SK-N-SH treated with all-trans-retinoic acid at 6 μM for 48 hours (cell line): Measurements from ENCODE around the gene TBL1X.

Experiments
- ARNTL ChIP-seq: fragments of 450-650 bp; formaldehyde crosslinking; IDR thresholded peaks from 2 replicates; pipeline ENCODE4 v1.5.0; 2020; ENCODE audit warnings: low read depth, mild to moderate bottlenecking, moderate library complexity, borderline replicate concordance
- PPARA ChIP-seq: fragments of 250-450 bp; sonication (Bioruptor Pico); IDR thresholded peaks from 2 replicates; pipeline ENCODE4 v1.5.0; 2020; ENCODE audit warnings: mild to moderate bottlenecking, borderline replicate concordance
- RARB ChIP-seq: fragments of 250-450 bp; sonication (Bioruptor Pico); IDR thresholded peaks from 2 replicates; pipeline ENCODE4 v1.8.0; 2021; ENCODE audit warnings: mild to moderate bottlenecking, moderate library complexity
- TOX ChIP-seq: fragments of 250-450 bp; sonication (Bioruptor Pico); IDR thresholded peaks from 2 replicates; pipeline ENCODE4 v1.8.0; 2021; ENCODE audit warnings: mild to moderate bottlenecking, moderate library complexity, borderline replicate concordance
- ZFP30 ChIP-seq: fragments of 450-650 bp; formaldehyde crosslinking; IDR thresholded peaks from 2 replicates; pipeline ENCODE4 v1.5.0; 2022; ENCODE audit warnings: mild to moderate bottlenecking, moderate library complexity
- ZNF565 ChIP-seq: fragments of 450-650 bp; formaldehyde crosslinking; conservative IDR thresholded peaks from 2 replicates; pipeline ENCODE4 v1.5.0; 2020; ENCODE audit warnings: low read depth, mild to moderate bottlenecking, moderate library complexity
- TF ChIP-seq, protein P1 (sequence below): fragments of 250-450 bp; sonication (Bioruptor Pico); IDR thresholded peaks from 2 replicates; pipeline ENCODE4 v1.8.0; 2020; ENCODE audit warnings: mild to moderate bottlenecking, moderate library complexity, borderline replicate concordance
- TF ChIP-seq, protein P2 (sequence below): fragments of 250-450 bp; sonication (Bioruptor Pico); IDR thresholded peaks from 2 replicates; pipeline ENCODE4 v1.8.0; 2021; ENCODE audit warnings: low read depth, mild to moderate bottlenecking, moderate library complexity, borderline replicate concordance
- TF ChIP-seq, protein P3 (sequence below): fragments of 250-450 bp; sonication (Bioruptor Pico); IDR thresholded peaks from 2 replicates; pipeline ENCODE4 v1.5.1; 2021; ENCODE audit warnings: mild to moderate bottlenecking, moderate library complexity

DNA sequence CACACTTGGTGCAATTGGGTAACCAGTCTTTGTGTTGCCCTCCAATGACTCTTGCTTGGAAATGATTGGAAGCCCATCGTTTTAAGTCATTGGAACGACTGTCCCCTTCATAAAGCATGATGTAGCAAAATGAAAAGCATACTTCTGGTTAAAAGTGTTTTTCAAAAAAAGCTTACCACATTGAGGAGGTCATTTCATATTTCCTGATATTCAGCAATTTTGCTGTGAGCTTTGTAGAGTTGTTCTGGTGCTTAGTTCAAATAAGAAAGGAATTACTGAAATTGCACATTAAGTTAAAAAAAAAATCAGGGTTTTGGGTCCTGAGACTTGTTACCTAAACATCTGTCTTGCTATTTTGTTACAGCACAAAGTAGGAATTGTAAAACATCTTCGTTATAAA lies 51.8 kb downstream of the TBL1X start:
- TF ChIP-seq ZFP30 (CRISPR knock-in tag) (no peak), ZNF565 (CRISPR knock-in tag) (no peak), PPARA (CRISPR knock-in tag) (no peak), ARNTL (no peak), TOX (no peak), RARB (no peak)
- TF ChIP-seq, protein P1, sequence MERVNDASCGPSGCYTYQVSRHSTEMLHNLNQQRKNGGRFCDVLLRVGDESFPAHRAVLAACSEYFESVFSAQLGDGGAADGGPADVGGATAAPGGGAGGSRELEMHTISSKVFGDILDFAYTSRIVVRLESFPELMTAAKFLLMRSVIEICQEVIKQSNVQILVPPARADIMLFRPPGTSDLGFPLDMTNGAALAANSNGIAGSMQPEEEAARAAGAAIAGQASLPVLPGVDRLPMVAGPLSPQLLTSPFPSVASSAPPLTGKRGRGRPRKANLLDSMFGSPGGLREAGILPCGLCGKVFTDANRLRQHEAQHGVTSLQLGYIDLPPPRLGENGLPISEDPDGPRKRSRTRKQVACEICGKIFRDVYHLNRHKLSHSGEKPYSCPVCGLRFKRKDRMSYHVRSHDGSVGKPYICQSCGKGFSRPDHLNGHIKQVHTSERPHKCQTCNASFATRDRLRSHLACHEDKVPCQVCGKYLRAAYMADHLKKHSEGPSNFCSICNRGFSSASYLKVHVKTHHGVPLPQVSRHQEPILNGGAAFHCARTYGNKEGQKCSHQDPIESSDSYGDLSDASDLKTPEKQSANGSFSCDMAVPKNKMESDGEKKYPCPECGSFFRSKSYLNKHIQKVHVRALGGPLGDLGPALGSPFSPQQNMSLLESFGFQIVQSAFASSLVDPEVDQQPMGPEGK: no peak
- TF ChIP-seq, protein P2, sequence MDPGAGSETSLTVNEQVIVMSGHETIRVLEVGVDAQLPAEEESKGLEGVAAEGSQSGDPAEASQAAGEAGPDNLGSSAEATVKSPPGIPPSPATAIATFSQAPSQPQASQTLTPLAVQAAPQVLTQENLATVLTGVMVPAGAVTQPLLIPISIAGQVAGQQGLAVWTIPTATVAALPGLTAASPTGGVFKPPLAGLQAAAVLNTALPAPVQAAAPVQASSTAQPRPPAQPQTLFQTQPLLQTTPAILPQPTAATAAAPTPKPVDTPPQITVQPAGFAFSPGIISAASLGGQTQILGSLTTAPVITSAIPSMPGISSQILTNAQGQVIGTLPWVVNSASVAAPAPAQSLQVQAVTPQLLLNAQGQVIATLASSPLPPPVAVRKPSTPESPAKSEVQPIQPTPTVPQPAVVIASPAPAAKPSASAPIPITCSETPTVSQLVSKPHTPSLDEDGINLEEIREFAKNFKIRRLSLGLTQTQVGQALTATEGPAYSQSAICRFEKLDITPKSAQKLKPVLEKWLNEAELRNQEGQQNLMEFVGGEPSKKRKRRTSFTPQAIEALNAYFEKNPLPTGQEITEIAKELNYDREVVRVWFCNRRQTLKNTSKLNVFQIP (CRISPR knock-in tag): no peak
- TF ChIP-seq, protein P3, sequence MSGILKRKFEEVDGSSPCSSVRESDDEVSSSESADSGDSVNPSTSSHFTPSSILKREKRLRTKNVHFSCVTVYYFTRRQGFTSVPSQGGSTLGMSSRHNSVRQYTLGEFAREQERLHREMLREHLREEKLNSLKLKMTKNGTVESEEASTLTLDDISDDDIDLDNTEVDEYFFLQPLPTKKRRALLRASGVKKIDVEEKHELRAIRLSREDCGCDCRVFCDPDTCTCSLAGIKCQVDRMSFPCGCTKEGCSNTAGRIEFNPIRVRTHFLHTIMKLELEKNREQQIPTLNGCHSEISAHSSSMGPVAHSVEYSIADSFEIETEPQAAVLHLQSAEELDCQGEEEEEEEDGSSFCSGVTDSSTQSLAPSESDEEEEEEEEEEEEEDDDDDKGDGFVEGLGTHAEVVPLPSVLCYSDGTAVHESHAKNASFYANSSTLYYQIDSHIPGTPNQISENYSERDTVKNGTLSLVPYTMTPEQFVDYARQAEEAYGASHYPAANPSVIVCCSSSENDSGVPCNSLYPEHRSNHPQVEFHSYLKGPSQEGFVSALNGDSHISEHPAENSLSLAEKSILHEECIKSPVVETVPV: no peak
